Effector CD8-positive, alpha-beta T cell (primary cell): ENCODE measurements around the gene SESN1.
"Not testable (repeated sequence)": the region's sequence is repeated elsewhere in the genome, so short reads cannot be mapped to it uniquely, and the experiment has no call there.

ENCODE experiments used
- DNase-seq: peaks from one replicate; lab custom pipeline; 2025; lab: John Stamatoyannopoulos, UW

SESN1 gene

GRCh38 chr6:109001291-109001894 is 93.3 kb downstream of the SESN1 start:
- DNase-seq, result no peak

- DNase-seq, result no peak
Measured at GRCh38 chr6:109000289-109000688, 94.4 kb downstream of the SESN1 start.

- no peak for DNase-seq
Measured at GRCh38 chr6:108999428-108999827, 95.2 kb downstream of the SESN1 start.

GRCh38 chr6:108998485-108998884 is 96.2 kb downstream of the SESN1 start:
- DNase-seq, result no peak

GRCh38 chr6:108996208-108996607 is 98.4 kb downstream of the SESN1 start:
- DNase-seq, result no peak

GRCh38 chr6:108995296-108995695 is 99.3 kb downstream of the SESN1 start:
- DNase-seq, result no peak

- DNase-seq, result no peak
Measured at GRCh38 chr6:108993876-108994275, 100.8 kb downstream of the SESN1 start.

- DNase-seq, result no peak
Measured at GRCh38 chr6:108989700-108990099, 104.9 kb downstream of the SESN1 start.

GRCh38 chr6:108988765-108989164 is 105.9 kb downstream of the SESN1 start:
- DNase-seq, result no peak

- no peak for DNase-seq
Measured at GRCh38 chr6:108988296-108988695, 106.3 kb downstream of the SESN1 start.

GRCh38 chr6:108987156-108987555 is 107.5 kb downstream of the SESN1 start:
- no peak for DNase-seq

- DNase-seq, result no peak
Measured at GRCh38 chr6:108985301-108985700, 109.3 kb downstream of the SESN1 start.

- DNase-seq, result no peak
Measured at GRCh38 chr6:108983151-108983550, 111.5 kb downstream of the SESN1 start.

- no peak for DNase-seq
Measured at GRCh38 chr6:108982154-108983113, 112.2 kb downstream of the SESN1 start.

GRCh38 chr6:108978638-108979037 is 116.0 kb downstream of the SESN1 start:
- not testable (repeated sequence) for DNase-seq

GRCh38 chr6:108974201-108974600 is 120.4 kb downstream of the SESN1 start:
- DNase-seq, result no peak

GRCh38 chr6:108969776-108970175 is 124.9 kb downstream of the SESN1 start:
- DNase-seq, result no peak

GRCh38 chr6:108968325-108969316 is 126.0 kb downstream of the SESN1 start:
- no peak for DNase-seq

GRCh38 chr6:108966855-108967755 is 127.5 kb downstream of the SESN1 start:
- DNase-seq, result no peak

GRCh38 chr6:108966251-108966650 is 128.4 kb downstream of the SESN1 start:
- DNase-seq, result no peak

GRCh38 chr6:108961985-108962384 is 132.7 kb downstream of the SESN1 start:
- DNase-seq, result no peak
